Kidney (tissue), 14 donors: ENCODE results near the gene CAMK1D. TPM values are rescaled to one million over a fixed set of nuclear protein-coding genes. Genes with fewer than 3 reads are reported as not detected.

Experiments
- DNase-seq, 5 donors: peaks; one replicate each; pipeline ENCODE4 v3.0.0-alpha.2; 2013 to 2020
- FAIRE-seq: peaks from 2 replicates; lab custom pipeline; 2012; peaks lifted over from hg19 to GRCh38; lab: Jason Lieb, UNC
- H3K27ac ChIP-seq, 2 donors: one replicate each; pipeline ENCODE4 v1.7.0; 2013; ENCODE audit warnings: low read depth in 2 of 2, low read length in 2 of 2, inconsistent platforms in 1 of 2
- H3K27me3 ChIP-seq: one replicate; pipeline ENCODE4 v1.7.1; 2013; ENCODE audit warnings: low read length, inconsistent platforms; ENCODE audit not compliant: control insufficient read depth, insufficient read depth
- H3K36me3 ChIP-seq, 3 donors: one replicate each; pipeline versions ENCODE4 v1.7.0 to v1.7.1; 2013; ENCODE audit warnings: low read length in 3 of 3, control low read depth in 1 of 3, inconsistent platforms in 1 of 3; ENCODE audit not compliant: insufficient read depth in 3 of 3, control insufficient read depth in 2 of 3
- H3K4me1 ChIP-seq, 3 donors: one replicate each; pipeline versions ENCODE4 v1.7.0 to v1.7.1; 2013; ENCODE audit warnings: low read length in 3 of 3, inconsistent platforms in 1 of 3, low read depth in 1 of 3; ENCODE audit not compliant: control insufficient read depth in 2 of 3, insufficient read depth in 2 of 3
- H3K4me3 ChIP-seq, 3 donors: one replicate each; pipeline versions ENCODE4 v1.7.0 to v1.8.1; 2013; ENCODE audit warnings: low read length in 3 of 3, control low read depth in 1 of 3, inconsistent platforms in 1 of 3
- H3K9ac ChIP-seq, 3 donors: one replicate each; pipeline versions ENCODE4 v1.7.0 to v1.7.1; 2013; ENCODE audit warnings: low read length in 3 of 3, control low read depth in 1 of 3, inconsistent platforms in 1 of 3
- H3K9me3 ChIP-seq, 3 donors: one replicate each; pipeline versions ENCODE4 v1.7.0 to v1.7.1; 2013; ENCODE audit warnings: low read length in 3 of 3, control low read depth in 1 of 3, inconsistent platforms in 1 of 3; ENCODE audit not compliant: control insufficient read depth in 2 of 3, insufficient read depth in 1 of 3
- CTCF ChIP-seq: IDR thresholded peaks from 3 replicates; pipeline ENCODE4 v1.5.1; 2012; ENCODE audit warnings: mild to moderate bottlenecking, moderate library complexity, borderline replicate concordance; ENCODE audit not compliant: insufficient read depth; ENCODE audit errors: extremely low read depth
- intact Hi-C: fragments of 100-400 bp; cut with DNase I; formaldehyde crosslinking; loops from one replicate; pipeline ENCODE4 v1.11.1; 2022
- polyA plus RNA-seq: library from polyadenylated mRNA; stranded (reverse); fragments of 350-450 nt; fragmentation: Illumina TruSeq; extraction: RNeasy Lipid Tissue Mini Kit (QIAGEN cat#74804); gene quantifications from one replicate; pipeline ENCODE4 v1.2.3, GENCODE V29; 2014; ENCODE audit warnings: low read depth, low replicate concordance; ENCODE audit not compliant: insufficient read depth
- total RNA-seq: library from RNA; stranded (reverse); fragmentation: NEBNext Ultra II Directional; extraction: Animal tissue kit (Norgen Biotek cat#: 25700); gene quantifications from one replicate; pipeline ENCODE4 v1.2.1, GENCODE V29; 2021
- donor health status: control.
- donor health status: control.
- donor health status: control.
- donor health status: control.
- donor health status: control.
- donor health status: DM: yes; HTN: yes; CAD: no.
- donor health status: Normal renal cell carcinoma (clear cell type).

CAMK1D gene
- total and polyA plus RNA-seq, 2 donors from 2014 or later: 1.1 to 13.7 TPM

- FAIRE-seq: no peak
Observed at GRCh38 chr10:12684784-12685183, 335.4 kb downstream of the CAMK1D start.

GRCh38 chr10:12685261-12686058 lies 336.1 kb downstream of the CAMK1D start:
- Histone ChIP-seq H3K27me3 (no peaks in the 10 kb centered on the region), H3K9me3 (no peaks in the 10 kb centered on the region), H3K36me3 (no peaks in the 10 kb centered on the region), H3K4me3 (no peak overlapping the region), H3K9ac (no peak overlapping the region), H3K4me1 (peaks cover 0 to 4% (median 0%) of the 10 kb centered on the region in 3 donors), H3K27ac (no peak overlapping the region)
- intact Hi-C loops: no loop called here
- TF ChIP-seq CTCF: no peak
- FAIRE-seq (no peak), DNase-seq (no peak)

More at GRCh38 chr10:12684784-12685183, 335.4 kb downstream of the CAMK1D start:
- Histone ChIP-seq H3K27ac (no peak overlapping the region), H3K36me3 (no peaks in the 10 kb centered on the region), H3K4me3 (no peak overlapping the region), H3K9me3 (no peaks in the 10 kb centered on the region), H3K27me3 (no peaks in the 10 kb centered on the region), H3K9ac (no peak overlapping the region), H3K4me1 (no peaks in the 10 kb centered on the region)
- no peak for DNase-seq
- intact Hi-C loops: no loop called here
- TF ChIP-seq CTCF: no peak

- FAIRE-seq (no peak), DNase-seq (no peak)
- intact Hi-C loops: no loop called here
- no peaks in the 10 kb centered on the region for H3K36me3 ChIP-seq
- no peak overlapping the region for H3K9ac ChIP-seq
- no peaks in the 10 kb centered on the region for H3K27me3 ChIP-seq
- no peak overlapping the region for H3K4me3 ChIP-seq
- TF ChIP-seq CTCF: no peak
- H3K9me3 ChIP-seq: no peaks in the 10 kb centered on the region
- no peak overlapping the region for H3K27ac ChIP-seq
- H3K4me1 ChIP-seq: peaks cover 0 to 5% (median 0%) of the 10 kb centered on the region in 3 donors
Observed at GRCh38 chr10:12687996-12688395, 338.6 kb downstream of the CAMK1D start.
